HAP-1 (cell line): Measurements from ENCODE around the gene DLGAP1.

Experiments
- DNase-seq, 2 experiments: peaks; one replicate each; pipeline ENCODE4 v3.0.0-alpha.2; 2016 to 2020; ENCODE audit warnings: low spot score in 2 of 2
- H3K27me3 ChIP-seq: fragments of 250-450 bp; sonication (Bioruptor Pico); 2 replicates; pipeline ENCODE4 v1.5.1; 2020; ENCODE audit warnings: low read depth, mild to moderate bottlenecking, moderate library complexity
- H3K36me3 ChIP-seq: fragments of 250-450 bp; sonication (Bioruptor Pico); replicated peaks from 2 replicates; pipeline ENCODE4 v1.5.1; 2020; ENCODE audit warnings: mild to moderate bottlenecking
- H3K4me1 ChIP-seq: fragments of 250-450 bp; sonication (Bioruptor Pico); 2 replicates; pipeline ENCODE4 v1.5.1; 2020; ENCODE audit warnings: mild to moderate bottlenecking
- H3K4me3 ChIP-seq: fragments of 250-450 bp; sonication (Bioruptor Pico); 2 replicates; pipeline ENCODE4 v1.5.1; 2020; ENCODE audit warnings: mild to moderate bottlenecking, moderate library complexity
- H3K9me3 ChIP-seq: fragments of 250-450 bp; sonication (Bioruptor Pico); 2 replicates; pipeline ENCODE4 v1.5.1; 2020; ENCODE audit warnings: mild to moderate bottlenecking, moderate library complexity
- in situ Hi-C: fragments of 300-500 bp; cut with MboI; formaldehyde crosslinking; loops from 3 replicates; pipeline ENCODE4 v1.14.3; 2020; ENCODE audit warnings: low sequenced_read_pairs, inconsistent platforms, mixed read lengths

The DLGAP1 gene

DNA sequence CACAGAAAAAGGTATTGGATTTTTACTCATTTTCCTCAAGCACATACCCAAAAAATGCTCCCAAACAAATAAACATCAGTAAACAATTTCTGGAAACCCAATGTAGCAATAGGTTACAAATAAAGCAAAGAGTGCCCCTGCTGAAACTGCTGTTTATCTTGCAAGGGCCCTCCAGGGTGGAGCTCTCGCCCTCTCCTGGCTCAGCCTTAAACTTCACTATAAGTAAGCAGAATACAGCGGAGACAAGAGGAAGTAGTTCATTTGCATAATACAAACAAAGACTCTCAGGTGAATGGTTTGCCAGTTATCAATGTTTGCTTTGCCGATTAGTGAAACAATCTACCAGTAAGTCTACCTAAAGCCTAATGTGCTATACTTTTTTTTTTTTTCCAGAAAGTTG lies 437.6 kb downstream of the DLGAP1 start:
- Histone ChIP-seq H3K36me3 (no peaks in the 10 kb centered on the region), H3K4me1 (no peaks in the 10 kb centered on the region), H3K27me3 (no peaks in the 10 kb centered on the region), H3K4me3 (no peak overlapping the region), H3K9me3 (peaks cover 3% of the 10 kb centered on the region; the same call in 1 of the 2 replicates)
- DNase-seq, result peak; percentile 16 to 44
- in situ Hi-C loops, result no loop called here

- in situ Hi-C loops, result no loop called here
- H3K4me1 ChIP-seq, result no peaks in the 10 kb centered on the region
- no peak for DNase-seq
Measured at GRCh38 chr18:4016391-4017049, 438.6 kb downstream of the DLGAP1 start.

GRCh38 chr18:4007846-4008245 lies 447.3 kb downstream of the DLGAP1 start:
- no peak for DNase-seq
- no peaks in the 10 kb centered on the region; the same call in 1 of the 2 replicates for H3K36me3 ChIP-seq
- no peaks in the 10 kb centered on the region for H3K27me3 ChIP-seq
- in situ Hi-C loops, result no loop called here
- H3K4me1 ChIP-seq, result no peaks in the 10 kb centered on the region
- H3K4me3 ChIP-seq, result no peak overlapping the region
- no peaks in the 10 kb centered on the region for H3K9me3 ChIP-seq

More at GRCh38 chr18:4016391-4017049, 438.6 kb downstream of the DLGAP1 start:
- no peaks in the 10 kb centered on the region for H3K27me3 ChIP-seq
- H3K36me3 ChIP-seq, result no peaks in the 10 kb centered on the region
- H3K4me3 ChIP-seq, result no peak overlapping the region
- H3K9me3 ChIP-seq, result no peaks in the 10 kb centered on the region

GRCh38 chr18:4004183-4004829 lies 450.8 kb downstream of the DLGAP1 start:
- in situ Hi-C loops, result no loop called here
- H3K36me3 ChIP-seq, result no peaks in the 10 kb centered on the region; the same call in 1 of the 2 replicates

GRCh38 chr18:3998698-3999333 lies 456.3 kb downstream of the DLGAP1 start:
- peak; percentile 31 to 50 for DNase-seq
- H3K27me3 ChIP-seq, result no peaks in the 10 kb centered on the region
- H3K36me3 ChIP-seq, result no peaks in the 10 kb centered on the region
- no peaks in the 10 kb centered on the region for H3K9me3 ChIP-seq
- H3K4me1 ChIP-seq, result no peaks in the 10 kb centered on the region; the same call in none of the 2 replicates
- in situ Hi-C loops, result loop anchor here (25.0 kb wide), 1 partner anchor 712 kb away; no protein-coding TSS in a partner anchor
- no peak overlapping the region for H3K4me3 ChIP-seq

More at GRCh38 chr18:4004183-4004829, 450.8 kb downstream of the DLGAP1 start:
- Histone ChIP-seq H3K4me3 (no peak overlapping the region), H3K9me3 (no peaks in the 10 kb centered on the region), H3K27me3 (no peaks in the 10 kb centered on the region), H3K4me1 (no peaks in the 10 kb centered on the region)
- DNase-seq, result no peak

DNA sequence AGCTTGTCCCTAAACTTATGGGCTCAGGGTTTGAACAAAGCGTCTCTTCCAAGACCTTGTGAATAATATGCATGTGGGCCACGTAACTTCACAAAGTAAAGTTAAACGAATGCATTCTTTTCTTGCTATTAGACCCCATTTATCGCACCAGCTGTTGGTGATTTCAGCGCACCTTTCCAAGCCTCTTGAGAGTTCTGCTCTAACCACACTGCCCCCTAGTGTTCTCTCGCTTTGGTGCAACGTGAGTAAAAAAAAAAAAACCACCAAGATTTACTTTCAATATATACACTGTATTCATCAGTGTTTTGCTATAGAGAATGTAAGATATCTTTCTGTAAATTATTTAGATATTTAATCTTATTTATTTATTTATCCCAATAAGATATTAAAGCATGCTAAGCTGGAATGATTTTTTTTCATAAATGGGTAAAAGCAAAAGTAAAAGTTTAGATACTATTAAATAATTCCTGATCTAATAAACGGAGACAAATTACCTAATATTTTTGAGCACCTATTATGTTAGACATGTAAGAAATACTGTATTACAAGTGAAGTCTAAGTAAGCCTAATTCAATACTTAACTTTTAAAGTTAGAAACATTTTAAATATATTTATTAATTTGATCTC lies 459.5 kb downstream of the DLGAP1 start:
- no peaks in the 10 kb centered on the region for H3K36me3 ChIP-seq
- peaks cover 9% of the 10 kb centered on the region for H3K4me1 ChIP-seq
- H3K9me3 ChIP-seq, result no peaks in the 10 kb centered on the region
- H3K4me3 ChIP-seq, result no peak overlapping the region
- H3K27me3 ChIP-seq, result no peaks in the 10 kb centered on the region
- in situ Hi-C loops, result loop anchor here (25.0 kb wide), 1 partner anchor 708 kb away; no protein-coding TSS in a partner anchor
- DNase-seq, result peak; percentile 36 to 74

DNA sequence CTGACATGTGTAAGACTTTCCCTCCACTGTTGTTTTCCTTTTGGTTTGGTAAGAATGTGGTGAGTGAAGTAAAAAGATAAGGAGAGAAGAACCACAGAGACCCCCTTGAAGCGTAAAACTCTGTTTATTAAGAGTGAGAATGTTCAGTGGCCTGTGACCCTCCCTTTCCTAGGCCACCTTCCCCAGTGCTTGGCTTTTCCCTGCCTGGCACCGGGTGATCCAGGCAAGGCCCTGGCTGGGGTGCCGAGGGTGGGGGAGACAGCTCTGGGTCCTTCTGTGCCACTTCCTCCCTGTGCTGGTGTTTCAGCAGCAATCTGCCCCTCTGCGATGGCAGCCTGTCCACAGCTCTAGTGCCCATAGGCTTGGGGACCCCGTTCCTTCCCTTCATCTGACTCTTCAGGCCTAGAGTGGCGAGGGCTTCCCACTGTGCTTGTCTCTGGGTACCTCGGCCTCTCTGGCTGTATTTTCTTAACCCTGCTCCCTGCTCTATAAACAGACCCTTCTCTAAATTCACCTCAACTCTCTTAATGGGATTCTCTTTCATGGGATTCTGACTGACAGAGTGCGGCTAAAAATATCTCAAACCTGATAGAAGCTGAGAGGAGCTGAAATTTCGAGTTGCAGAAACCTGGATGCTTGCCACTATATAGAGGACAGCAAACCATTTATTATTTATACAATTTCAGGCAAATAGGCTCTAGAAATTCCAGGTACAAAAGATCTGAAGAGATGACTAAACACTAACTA lies 461.0 kb downstream of the DLGAP1 start:
- in situ Hi-C loops, result loop anchor here (25.0 kb wide), 1 partner anchor 707 kb away; no protein-coding TSS in a partner anchor
- no peak for DNase-seq
- no peak overlapping the region for H3K4me3 ChIP-seq
- H3K4me1 ChIP-seq, result peaks cover 9% of the 10 kb centered on the region
- no peaks in the 10 kb centered on the region for H3K36me3 ChIP-seq
- H3K9me3 ChIP-seq, result no peaks in the 10 kb centered on the region
- H3K27me3 ChIP-seq, result no peaks in the 10 kb centered on the region

DNA sequence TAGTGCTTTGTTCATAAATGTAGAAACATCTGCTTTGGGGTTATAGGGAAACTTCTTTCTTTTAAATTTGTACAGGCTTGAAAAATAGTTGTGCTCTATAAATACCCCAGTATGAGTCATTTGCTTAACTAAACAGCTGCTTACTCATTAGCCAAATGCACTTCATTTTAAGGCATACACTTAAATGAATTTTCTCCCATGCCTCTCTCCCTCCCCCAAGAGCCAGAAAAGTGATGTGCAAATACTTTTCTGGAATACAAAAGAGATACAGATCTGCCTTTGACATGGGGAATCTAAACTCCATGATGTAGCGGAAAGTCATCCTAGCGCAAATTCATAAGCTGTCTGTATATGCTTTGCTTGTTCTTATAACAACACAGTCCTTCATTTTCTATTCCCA lies 469.4 kb downstream of the DLGAP1 start:
- DNase-seq, result no peak
- in situ Hi-C loops, result loop anchor here (25.0 kb wide), 1 partner anchor 698 kb away; no protein-coding TSS in a partner anchor
- H3K4me3 ChIP-seq, result no peak overlapping the region
- no peaks in the 10 kb centered on the region for H3K27me3 ChIP-seq
- no peaks in the 10 kb centered on the region for H3K36me3 ChIP-seq
- H3K9me3 ChIP-seq, result no peaks in the 10 kb centered on the region
- peaks cover 27% of the 10 kb centered on the region for H3K4me1 ChIP-seq

GRCh38 chr18:3985020-3985419 lies 470.1 kb downstream of the DLGAP1 start:
- H3K4me1 ChIP-seq, result peaks cover 27% of the 10 kb centered on the region
- no peaks in the 10 kb centered on the region for H3K9me3 ChIP-seq
- no peak for DNase-seq
- H3K36me3 ChIP-seq, result no peaks in the 10 kb centered on the region
- H3K27me3 ChIP-seq, result no peaks in the 10 kb centered on the region
- in situ Hi-C loops, result loop anchor here (25.0 kb wide), 1 partner anchor 698 kb away; no protein-coding TSS in a partner anchor
- no peak overlapping the region for H3K4me3 ChIP-seq

DNA sequence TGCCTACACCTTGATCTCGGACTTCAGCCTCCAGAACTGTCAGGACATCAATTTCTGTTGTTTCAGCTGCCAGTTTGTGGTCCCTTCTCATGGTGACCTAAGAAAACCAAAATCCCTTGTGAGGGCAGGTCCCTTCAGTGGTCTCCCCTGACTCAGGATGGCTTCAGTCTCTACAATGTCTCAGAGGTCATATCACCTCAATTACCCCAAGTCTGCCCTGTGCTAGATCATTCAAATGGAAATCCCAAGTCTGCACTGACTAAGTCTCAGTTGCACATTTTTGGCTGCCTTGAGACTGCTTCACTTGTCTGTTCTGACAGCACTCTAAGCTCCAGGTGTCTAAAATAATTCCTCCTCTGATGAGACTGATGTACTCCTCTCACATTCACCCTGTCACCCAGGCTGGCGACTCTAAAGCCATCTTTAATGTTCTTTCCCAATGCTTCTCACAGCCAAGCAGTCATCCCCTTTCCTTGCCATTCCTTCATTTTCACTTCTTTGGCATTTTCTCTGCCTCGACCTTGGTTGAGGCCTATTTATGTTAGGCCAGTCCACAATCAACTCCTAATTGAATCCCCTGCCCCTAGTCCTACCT lies 470.8 kb downstream of the DLGAP1 start:
- Histone ChIP-seq H3K9me3 (0 out of 2 replicates have a peak, but pooled peaks cover under 1% of the 10 kb centered on the region), H3K4me1 (peaks cover 27% of the 10 kb centered on the region), H3K4me3 (no peak overlapping the region), H3K36me3 (no peaks in the 10 kb centered on the region), H3K27me3 (no peaks in the 10 kb centered on the region)
- DNase-seq, result no peak
- in situ Hi-C loops, result loop anchor here (25.0 kb wide), 1 partner anchor 697 kb away; no protein-coding TSS in a partner anchor

GRCh38 chr18:3983351-3983969 lies 471.6 kb downstream of the DLGAP1 start:
- peak; percentile 17 to 79 for DNase-seq
- Histone ChIP-seq H3K4me3 (no peak overlapping the region), H3K9me3 (0 out of 2 replicates have a peak, but pooled peaks cover 2% of the 10 kb centered on the region), H3K27me3 (no peaks in the 10 kb centered on the region), H3K4me1 (peaks cover 27% of the 10 kb centered on the region), H3K36me3 (no peaks in the 10 kb centered on the region)
- in situ Hi-C loops, result loop anchor here (25.0 kb wide), 1 partner anchor 696 kb away; no protein-coding TSS in a partner anchor

DNA sequence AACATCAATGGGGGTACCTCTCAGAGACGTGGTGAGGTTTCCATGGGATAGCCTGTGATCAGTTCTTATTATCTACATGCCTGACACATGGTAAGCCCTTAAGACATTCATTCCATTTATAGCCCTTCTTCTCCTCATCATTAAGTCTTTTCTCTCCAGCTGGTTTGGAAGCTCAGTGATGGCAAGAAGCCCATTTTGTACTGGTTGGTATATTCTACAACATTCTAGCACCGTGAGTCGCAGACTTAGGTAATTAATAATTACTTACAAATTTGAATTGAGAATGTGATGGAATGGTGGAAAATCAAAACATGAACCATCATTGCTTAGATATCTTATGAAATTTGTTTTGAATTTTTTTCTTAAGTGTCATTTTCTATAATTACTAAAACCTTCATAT lies 472.6 kb downstream of the DLGAP1 start:
- Histone ChIP-seq H3K4me1 (peaks cover 27% of the 10 kb centered on the region), H3K9me3 (0 out of 2 replicates have a peak, but pooled peaks cover 2% of the 10 kb centered on the region), H3K27me3 (no peaks in the 10 kb centered on the region), H3K4me3 (no peak overlapping the region), H3K36me3 (no peaks in the 10 kb centered on the region)
- DNase-seq, result no peak
- in situ Hi-C loops, result loop anchor here (25.0 kb wide), 1 partner anchor 695 kb away; no protein-coding TSS in a partner anchor
